HG03060 (cell line): ENCODE results near the gene ABI3BP.

Source experiments
- ATAC-seq: cut with Tn5 transposase; IDR thresholded peaks from one replicate; pipeline ENCODE4 v1.9.1; 2021; ENCODE audit warnings: low read depth, moderate number of reproducible peaks; ENCODE audit not compliant: unreplicated experiment

Gene ABI3BP

DNA sequence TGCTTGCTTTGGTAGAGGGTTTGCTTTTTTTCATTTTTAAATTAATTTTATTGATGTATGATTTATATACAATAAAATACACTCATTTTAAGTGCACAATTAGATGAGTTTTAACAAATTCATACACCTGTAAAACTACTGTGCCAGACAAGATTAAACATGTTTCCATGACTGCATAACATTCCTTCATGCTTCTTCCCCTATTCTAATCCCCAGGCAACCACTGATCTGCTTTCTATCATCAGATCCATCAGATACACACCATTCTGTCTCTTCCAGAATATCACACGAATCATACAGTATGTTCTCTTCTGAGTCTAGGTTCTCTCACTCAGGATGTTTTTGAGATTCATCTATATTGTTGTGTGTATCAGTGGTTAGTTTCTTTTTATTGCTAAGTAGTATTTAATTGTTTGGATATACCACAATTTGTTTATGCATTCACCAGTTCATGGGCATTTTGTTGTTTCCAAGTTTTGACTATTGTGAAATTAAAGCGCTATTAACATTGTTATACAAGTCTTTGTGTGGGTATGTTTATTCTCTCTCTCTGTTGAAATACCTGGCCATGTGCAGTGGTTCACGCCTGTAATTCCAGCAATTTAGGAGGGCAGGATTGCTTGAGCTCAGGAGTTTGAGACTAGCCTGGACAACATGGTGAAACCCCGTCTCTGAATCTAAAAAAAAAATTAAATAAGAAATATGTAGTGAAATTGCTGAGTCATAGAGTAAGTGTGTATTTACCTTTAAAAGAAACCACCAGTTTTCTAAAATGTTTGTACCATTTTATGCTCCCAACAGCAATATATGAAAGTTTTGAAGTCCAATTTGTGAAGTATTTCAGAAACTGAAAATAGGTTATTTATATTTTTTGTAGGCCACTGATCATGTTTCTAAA lies 290.9 kb downstream of the ABI3BP start:
- ATAC-seq = no peak

GRCh38 chr3:100700708-100701107 lies 292.5 kb downstream of the ABI3BP start:
- no peak for ATAC-seq
